Embryonic facial prominence (tissue), 1 donor: ENCODE data around the gene DPP10.
"Not testable (repeated sequence)": the region's sequence is repeated elsewhere in the genome, so short reads cannot be mapped to it uniquely, and the experiment has no call there.

Source experiments
- DNase-seq: peaks from one replicate; pipeline ENCODE4 v3.0.0-alpha.2; 2016; ENCODE audit errors: extremely low spot score

DPP10 gene

GRCh38 chr2:114442510-114442909 is at the start of gene DPP10:
DPP10 (plus strand) TSS chr2:114442641.
- peak; percentile 36 for DNase-seq

GRCh38 chr2:114400890-114401289 is 41.6 kb upstream of the DPP10 start:
- DNase-seq = no peak

GRCh38 chr2:114405247-114406116 is 37.0 kb upstream of the DPP10 start:
- no peak for DNase-seq

- no peak for DNase-seq
These were observed 36.1 kb upstream of the DPP10 start for GRCh38 chr2:114406347-114406746.

- not testable (repeated sequence) for DNase-seq
These were observed 35.1 kb upstream of the DPP10 start for GRCh38 chr2:114407353-114407752.

- no peak for DNase-seq
These were observed 20.7 kb upstream of the DPP10 start for GRCh38 chr2:114421781-114422180.

- DNase-seq = no peak
These were observed 17.7 kb upstream of the DPP10 start for GRCh38 chr2:114424699-114425098.

- no peak for DNase-seq
These were observed 15.7 kb upstream of the DPP10 start for GRCh38 chr2:114426756-114427155.

GRCh38 chr2:114436329-114436728 is 6.1 kb upstream of the DPP10 start:
- DNase-seq = no peak

GRCh38 chr2:114446571-114446970 is 4.1 kb downstream of the DPP10 start:
- DNase-seq = no peak

GRCh38 chr2:114450639-114451038 is 8.2 kb downstream of the DPP10 start:
- DNase-seq = no peak

GRCh38 chr2:114456566-114456965 is 14.1 kb downstream of the DPP10 start:
- DNase-seq = no peak

GRCh38 chr2:114457956-114458355 is 15.5 kb downstream of the DPP10 start:
- DNase-seq = no peak

- DNase-seq = no peak
These were observed 18.7 kb downstream of the DPP10 start for GRCh38 chr2:114461116-114461515.

- no peak for DNase-seq
These were observed 22.7 kb downstream of the DPP10 start for GRCh38 chr2:114464961-114465706.

GRCh38 chr2:114468343-114468742 is 25.9 kb downstream of the DPP10 start:
- DNase-seq = no peak

GRCh38 chr2:114472246-114472645 is 29.8 kb downstream of the DPP10 start:
- DNase-seq = no peak

- DNase-seq = no peak
These were observed 30.3 kb downstream of the DPP10 start for GRCh38 chr2:114472726-114473125.

GRCh38 chr2:114488841-114489530 is 46.5 kb downstream of the DPP10 start:
- DNase-seq = no peak

GRCh38 chr2:114495046-114495445 is 52.6 kb downstream of the DPP10 start:
- DNase-seq = no peak

GRCh38 chr2:114496959-114497358 is 54.5 kb downstream of the DPP10 start:
- DNase-seq = no peak

- no peak for DNase-seq
These were observed 56.7 kb downstream of the DPP10 start for GRCh38 chr2:114499101-114499500.
